SK-N-SH (cell line): ENCODE results near the gene MEG3. TPM values are rescaled to one million over a fixed set of nuclear protein-coding genes. Genes with fewer than 3 reads are reported as not detected.

Experiments used
- CTCF ChIA-PET: fragments of 300-600, 350-600 bp; formaldehyde crosslinking; extraction: SDS; loops from one replicate; lab custom pipeline; 2021; lab: Yijun Ruan, JAX
- POLR2A ChIA-PET: fragments of 350-600 bp; sonication (Branson Sonifier 250); formaldehyde crosslinking; extraction: SDS; loops from one replicate; lab custom pipeline; 2020; ENCODE audit warnings: antibody characterized with exemption, inconsistent platforms; lab: Yijun Ruan, JAX
- DNase-seq: peaks from one replicate; pipeline ENCODE4 v3.0.0; 2012
- H2AFZ ChIP-seq: fragments of 200-600 bp; sonication (generic); 2 replicates; pipeline ENCODE4 v1.8.1; 2016; ENCODE audit warnings: antibody characterized with exemption, mild to moderate bottlenecking, low read depth
- H3F3A ChIP-seq: fragments of 200-600 bp; sonication (generic); replicated peaks from 2 replicates; pipeline ENCODE3; 2016; ENCODE audit warnings: antibody characterized with exemption, mild to moderate bottlenecking; ENCODE audit not compliant: insufficient read depth
- H3K27ac ChIP-seq, 2 experiments: fragments of 200-500 bp in 1 of 2; fragments of 200-600 bp in 1 of 2; sonication (Bioruptor generic) in 1 of 2; sonication (generic), shearing (Covaris generic) in 1 of 2; 2 replicates each; pipeline versions ENCODE4 v1.5.1 to v1.6.1; 2014 to 2016; ENCODE audit warnings: low read depth in 2 of 2, inconsistent platforms in 1 of 2, low read length in 1 of 2, mild to moderate bottlenecking in 1 of 2, mixed read lengths in 1 of 2
- H3K27me3 ChIP-seq: fragments of 200-600 bp; sonication (generic), shearing (Covaris generic); 2 replicates; pipeline ENCODE4 v1.6.1; 2016; ENCODE audit warnings: mixed run types; ENCODE audit not compliant: insufficient read depth
- H3K36me3 ChIP-seq, 2 experiments: fragments of 200-500 bp in 1 of 2; fragments of 200-600 bp in 1 of 2; sonication (Bioruptor generic) in 1 of 2; sonication (generic) in 1 of 2; replicated peaks in 1 of 2; 2 replicates each; pipeline versions ENCODE3 to v1.5.1; 2014 to 2016; ENCODE audit warnings: low read length in 1 of 2, mild to moderate bottlenecking in 1 of 2; ENCODE audit not compliant: insufficient read depth in 2 of 2, control insufficient read depth in 1 of 2
- H3K4me1 ChIP-seq, 2 experiments: fragments of 200-500 bp in 1 of 2; fragments of 200-600 bp in 1 of 2; sonication (Bioruptor generic) in 1 of 2; sonication (generic), shearing (Covaris generic) in 1 of 2; 2 replicates each; pipeline versions ENCODE4 v1.5.1 to v1.6.1; 2014 to 2016; ENCODE audit warnings: low read depth in 1 of 2, low read length in 1 of 2, mixed run types in 1 of 2; ENCODE audit not compliant: insufficient read depth in 2 of 2, control insufficient read depth in 1 of 2
- H3K4me2 ChIP-seq: fragments of 200-600 bp; sonication (generic), shearing (Covaris generic); 2 replicates; pipeline ENCODE4 v1.6.1; 2017; ENCODE audit warnings: mixed run types
- H3K4me3 ChIP-seq, 2 experiments: fragments of 200-500 bp in 1 of 2; fragments of 200-600 bp in 1 of 2; sonication (Bioruptor generic) in 1 of 2; sonication (generic), shearing (Covaris generic) in 1 of 2; 2 replicates each; pipeline versions ENCODE4 v1.5.1 to v1.8.1; 2014 to 2016; ENCODE audit warnings: low read depth in 2 of 2, inconsistent platforms in 1 of 2, low read length in 1 of 2, mild to moderate bottlenecking in 1 of 2, mixed read lengths in 1 of 2, moderate library complexity in 1 of 2
- H3K79me2 ChIP-seq: fragments of 200-600 bp; sonication (generic); 2 replicates; pipeline ENCODE4 v1.8.1; 2017; ENCODE audit warnings: mild to moderate bottlenecking; ENCODE audit not compliant: insufficient read depth
- H3K9ac ChIP-seq: fragments of 200-600 bp; sonication (generic); 2 replicates; pipeline ENCODE4 v1.6.1; 2017; ENCODE audit warnings: mixed run types
- H3K9me2 ChIP-seq: fragments of 200-600 bp; sonication (generic); 2 replicates; pipeline ENCODE4 v1.6.1; 2017; ENCODE audit warnings: mixed run types
- H3K9me3 ChIP-seq: fragments of 200-600 bp; sonication (generic); 2 replicates; pipeline ENCODE4 v1.6.1; 2017; ENCODE audit warnings: mixed run types, mild to moderate bottlenecking, moderate library complexity
- H4K20me1 ChIP-seq: fragments of 200-600 bp; sonication (generic); 2 replicates; pipeline ENCODE4 v1.6.1; 2017; ENCODE audit warnings: mild to moderate bottlenecking, mixed run types; ENCODE audit not compliant: insufficient read depth
- FOXJ3 ChIP-seq: sonication (generic); formaldehyde crosslinking; IDR thresholded peaks from 2 replicates; pipeline ENCODE4 v1.5.1; 2020; ENCODE audit warnings: mild to moderate bottlenecking, missing genetic modification reagents
- FOXM1 ChIP-seq: IDR thresholded peaks from 2 replicates; pipeline ENCODE4 v1.4.0; 2012; ENCODE audit warnings: low read depth, mild to moderate bottlenecking
- GABPA ChIP-seq: IDR thresholded peaks from 2 replicates; pipeline ENCODE4 v1.4.0; 2012; ENCODE audit warnings: low read depth, mild to moderate bottlenecking
- MEF2A ChIP-seq: IDR thresholded peaks from 2 replicates; pipeline ENCODE4 v1.4.0; 2012; ENCODE audit warnings: low read depth, borderline replicate concordance
- RAD21 ChIP-seq: IDR thresholded peaks from 2 replicates; pipeline ENCODE4 v1.6.1; 2012; ENCODE audit warnings: mild to moderate bottlenecking, low read length
- RCOR1 ChIP-seq: fragments of 150-350 bp; IDR thresholded peaks from 2 replicates; pipeline ENCODE4 v1.6.1; 2017; ENCODE audit warnings: antibody characterized with exemption, low read length
- RXRA ChIP-seq: IDR thresholded peaks from 2 replicates; pipeline ENCODE4 v1.4.0; 2012; ENCODE audit warnings: low read depth, mild to moderate bottlenecking, borderline replicate concordance
- YY1 ChIP-seq: IDR thresholded peaks from 2 replicates; pipeline ENCODE4 v1.4.0; 2012; ENCODE audit warnings: low read depth, mild to moderate bottlenecking
- WGBS: methylation state at CpG from one replicate; pipeline ENCODE4 v1.1.6; 2017; ENCODE audit warnings: low lambda C conversion rate; 5-methylcytosine and 5-hydroxymethylcytosine counted together
- polyA plus RNA-seq, 3 experiments: library from polyadenylated mRNA; depleted of rRNA; stranded (reverse); fragments of >200 nt; gene quantifications; 2 replicates each; pipeline ENCODE4 v1.2.3, GENCODE V29; 2012
- TF ChIP-seq, protein P1 (sequence below): IDR thresholded peaks from 2 replicates; pipeline ENCODE4 v1.6.1; 2012; ENCODE audit warnings: mild to moderate bottlenecking, low read depth, low read length, moderate library complexity
- TF ChIP-seq, protein P2 (sequence below): IDR thresholded peaks from 2 replicates; pipeline ENCODE4 v1.4.0; 2012; ENCODE audit warnings: low read depth, borderline replicate concordance

Gene MEG3
- polyA plus RNA-seq, 1 of the 3 experiments (the other 2 are of a cell fraction) = not detected

DNA sequence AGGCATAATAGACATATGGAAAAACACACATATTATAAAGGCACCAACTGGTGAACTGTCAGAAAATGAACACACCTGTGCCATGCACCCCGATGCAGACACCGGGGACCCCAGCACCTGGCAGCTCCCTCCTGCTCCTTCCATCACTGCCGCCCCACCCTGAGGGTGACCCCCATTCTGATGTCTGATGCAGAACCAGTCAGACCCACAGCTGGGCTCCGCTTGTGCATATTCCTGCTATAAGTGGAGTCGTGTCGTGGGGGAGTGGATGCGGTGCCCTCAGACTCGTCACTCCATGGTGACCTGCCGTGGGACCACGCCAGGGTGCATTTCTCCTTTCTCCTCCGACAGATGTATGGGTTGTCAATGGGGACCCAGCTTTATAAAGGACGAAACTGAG is 45.7 kb upstream of the MEG3 start (continued):
- TF ChIP-seq, protein P1, sequence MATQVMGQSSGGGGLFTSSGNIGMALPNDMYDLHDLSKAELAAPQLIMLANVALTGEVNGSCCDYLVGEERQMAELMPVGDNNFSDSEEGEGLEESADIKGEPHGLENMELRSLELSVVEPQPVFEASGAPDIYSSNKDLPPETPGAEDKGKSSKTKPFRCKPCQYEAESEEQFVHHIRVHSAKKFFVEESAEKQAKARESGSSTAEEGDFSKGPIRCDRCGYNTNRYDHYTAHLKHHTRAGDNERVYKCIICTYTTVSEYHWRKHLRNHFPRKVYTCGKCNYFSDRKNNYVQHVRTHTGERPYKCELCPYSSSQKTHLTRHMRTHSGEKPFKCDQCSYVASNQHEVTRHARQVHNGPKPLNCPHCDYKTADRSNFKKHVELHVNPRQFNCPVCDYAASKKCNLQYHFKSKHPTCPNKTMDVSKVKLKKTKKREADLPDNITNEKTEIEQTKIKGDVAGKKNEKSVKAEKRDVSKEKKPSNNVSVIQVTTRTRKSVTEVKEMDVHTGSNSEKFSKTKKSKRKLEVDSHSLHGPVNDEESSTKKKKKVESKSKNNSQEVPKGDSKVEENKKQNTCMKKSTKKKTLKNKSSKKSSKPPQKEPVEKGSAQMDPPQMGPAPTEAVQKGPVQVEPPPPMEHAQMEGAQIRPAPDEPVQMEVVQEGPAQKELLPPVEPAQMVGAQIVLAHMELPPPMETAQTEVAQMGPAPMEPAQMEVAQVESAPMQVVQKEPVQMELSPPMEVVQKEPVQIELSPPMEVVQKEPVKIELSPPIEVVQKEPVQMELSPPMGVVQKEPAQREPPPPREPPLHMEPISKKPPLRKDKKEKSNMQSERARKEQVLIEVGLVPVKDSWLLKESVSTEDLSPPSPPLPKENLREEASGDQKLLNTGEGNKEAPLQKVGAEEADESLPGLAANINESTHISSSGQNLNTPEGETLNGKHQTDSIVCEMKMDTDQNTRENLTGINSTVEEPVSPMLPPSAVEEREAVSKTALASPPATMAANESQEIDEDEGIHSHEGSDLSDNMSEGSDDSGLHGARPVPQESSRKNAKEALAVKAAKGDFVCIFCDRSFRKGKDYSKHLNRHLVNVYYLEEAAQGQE = no peak
- TF ChIP-seq, protein P2, sequence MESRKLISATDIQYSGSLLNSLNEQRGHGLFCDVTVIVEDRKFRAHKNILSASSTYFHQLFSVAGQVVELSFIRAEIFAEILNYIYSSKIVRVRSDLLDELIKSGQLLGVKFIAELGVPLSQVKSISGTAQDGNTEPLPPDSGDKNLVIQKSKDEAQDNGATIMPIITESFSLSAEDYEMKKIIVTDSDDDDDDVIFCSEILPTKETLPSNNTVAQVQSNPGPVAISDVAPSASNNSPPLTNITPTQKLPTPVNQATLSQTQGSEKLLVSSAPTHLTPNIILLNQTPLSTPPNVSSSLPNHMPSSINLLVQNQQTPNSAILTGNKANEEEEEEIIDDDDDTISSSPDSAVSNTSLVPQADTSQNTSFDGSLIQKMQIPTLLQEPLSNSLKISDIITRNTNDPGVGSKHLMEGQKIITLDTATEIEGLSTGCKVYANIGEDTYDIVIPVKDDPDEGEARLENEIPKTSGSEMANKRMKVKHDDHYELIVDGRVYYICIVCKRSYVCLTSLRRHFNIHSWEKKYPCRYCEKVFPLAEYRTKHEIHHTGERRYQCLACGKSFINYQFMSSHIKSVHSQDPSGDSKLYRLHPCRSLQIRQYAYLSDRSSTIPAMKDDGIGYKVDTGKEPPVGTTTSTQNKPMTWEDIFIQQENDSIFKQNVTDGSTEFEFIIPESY = no peak
- TF ChIP-seq FOXM1 = no peak
- TF ChIP-seq RXRA = no peak
- TF ChIP-seq YY1 = no peak
- no peak for TF ChIP-seq RCOR1
- no peak for TF ChIP-seq MEF2A

DNA sequence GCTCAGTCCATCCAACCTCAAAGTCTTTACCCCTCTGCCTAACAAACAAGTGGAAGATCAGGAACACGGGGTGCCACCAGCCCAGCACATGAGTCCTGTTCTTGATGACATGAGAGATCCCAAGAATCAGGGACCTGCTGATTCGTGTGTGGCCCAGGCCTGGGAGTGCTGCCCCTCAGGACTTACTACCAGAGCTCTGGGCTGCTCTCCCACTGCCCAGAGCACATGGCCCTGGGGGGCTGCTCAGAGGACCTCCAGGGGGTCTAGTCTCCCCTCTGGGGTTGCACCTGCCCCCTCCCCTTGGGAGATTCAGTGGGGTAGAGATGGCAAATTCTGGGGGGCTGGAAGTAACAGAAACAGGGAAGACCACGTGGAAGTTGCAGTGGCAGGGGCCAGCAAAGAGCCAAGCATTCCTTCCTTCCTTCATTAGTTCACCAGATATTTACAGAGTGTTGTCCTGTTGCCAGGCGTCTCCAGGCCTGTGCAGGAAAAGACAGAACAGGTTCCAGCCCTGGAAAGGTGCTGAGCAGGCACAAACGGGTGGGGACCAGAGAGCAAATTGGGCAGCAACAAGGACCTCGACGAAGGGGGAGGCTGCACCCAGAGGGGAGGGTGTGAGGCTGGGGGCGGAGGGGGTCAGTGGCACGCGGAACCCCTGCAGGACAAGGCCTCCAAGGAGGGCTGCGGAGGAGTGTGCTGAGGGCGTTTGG is 45.1 kb upstream of the MEG3 start:
- Histone ChIP-seq H3K79me2 (no peaks in the 10 kb centered on the region), H2AFZ (no peak overlapping the region), H3K27ac (peak overlapping the region in 1 of 2 experiments; percentile 100; a peak in 2 of 4 replicates), H3K4me1 (peaks cover 0 to 92% of the 10 kb centered on the region in 2 experiments; a peak in 2 of 4 replicates), H3K9me3 (no peaks in the 10 kb centered on the region), H3K4me2 (no peak overlapping the region), H3K9ac (no peak overlapping the region), H3K9me2 (no peaks in the 10 kb centered on the region), H3K36me3 (no peaks in the 10 kb centered on the region), H3F3A (no peaks in the 10 kb centered on the region), H3K27me3 (no peaks in the 10 kb centered on the region), H4K20me1 (no peaks in the 10 kb centered on the region), H3K4me3 (no peak overlapping the region)
- 53% methylated on average over 12 of the region's 12 CpGs for WGBS
- ChIA-PET CTCF (interaction anchor here (1.0 to 1.5 kb wide), 3 partner anchors 107 to 398 kb away, joined by 3 read pairs; no protein-coding TSS in a partner anchor), POLR2A (no interaction called here)
- no peak for TF ChIP-seq RAD21
- TF ChIP-seq, protein P2 = no peak
- no peak for TF ChIP-seq RXRA
- TF ChIP-seq GABPA = no peak
- no peak for TF ChIP-seq MEF2A
- no peak for TF ChIP-seq FOXJ3 (CRISPR knock-in tag)
- DNase-seq = no peak
